ENCODE data around the gene VSTM2B.
"Not testable (repeated sequence)": the region's sequence is repeated elsewhere in the genome, so short reads cannot be mapped to it uniquely, and the experiment has no call there.

The VSTM2B gene

DNA sequence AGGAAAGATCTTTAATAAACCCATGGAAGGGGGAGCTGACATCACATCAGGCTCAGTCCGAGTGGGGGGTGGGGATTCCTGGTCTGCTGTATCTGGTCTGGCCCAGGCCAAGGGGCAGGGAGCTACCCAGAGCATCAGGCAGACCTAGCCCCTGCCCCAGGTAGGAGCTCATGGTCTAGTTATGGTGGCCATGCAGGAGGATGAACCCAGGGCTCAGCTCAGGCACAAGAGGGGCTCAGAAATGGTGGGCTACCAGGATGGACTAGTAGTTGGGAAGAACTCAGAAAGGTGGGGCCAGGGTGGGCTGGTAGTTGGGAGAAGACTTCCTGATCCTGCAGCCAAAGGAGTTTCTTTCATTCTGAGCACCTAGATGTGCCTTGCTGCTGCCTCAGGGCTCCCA lies 14.3 kb downstream of the VSTM2B start:
- DNase-seq (no peak), ATAC-seq (no peak)
- Mint-ChIP-seq H3K9me3 (peaks cover 0 to 4% of the 10 kb centered on the region in 2 donors), H3K4me3 (no peak overlapping the region), H3K27me3 (peaks cover 16% of the 10 kb centered on the region), H3K4me1 (no peaks in the 10 kb centered on the region), H3K27ac (no peak overlapping the region)

- H3K27me3 Mint-ChIP-seq, result peaks cover 8% of the 10 kb centered on the region
- H3K27ac Mint-ChIP-seq, result no peak overlapping the region
- no peak overlapping the region for H3K4me3 Mint-ChIP-seq
- H3K9me3 Mint-ChIP-seq, result peaks cover 0 to 4% of the 10 kb centered on the region in 2 donors
- H3K4me1 Mint-ChIP-seq, result no peaks in the 10 kb centered on the region
- ATAC-seq, result no peak
- DNase-seq, result no peak
Observed at GRCh38 chr19:29541473-29542253, 15.9 kb downstream of the VSTM2B start.

- Mint-ChIP-seq H3K4me3 (no peak overlapping the region), H3K9me3 (peaks cover 0 to 4% of the 10 kb centered on the region in 2 donors), H3K4me1 (peaks cover 2% of the 10 kb centered on the region), H3K27me3 (peaks cover 12% of the 10 kb centered on the region), H3K27ac (no peak overlapping the region)
- DNase-seq (no peak), ATAC-seq (no peak)
Observed at GRCh38 chr19:29542327-29542726, 16.5 kb downstream of the VSTM2B start.

GRCh38 chr19:29542776-29543175 lies 17.0 kb downstream of the VSTM2B start:
- no peak overlapping the region for H3K4me3 Mint-ChIP-seq
- H3K9me3 Mint-ChIP-seq, result peaks cover 0 to 4% of the 10 kb centered on the region in 2 donors
- no peak for DNase-seq
- no peak overlapping the region for H3K27ac Mint-ChIP-seq
- peaks cover 16% of the 10 kb centered on the region for H3K27me3 Mint-ChIP-seq
- H3K4me1 Mint-ChIP-seq, result peaks cover 6% of the 10 kb centered on the region
- ATAC-seq, result no peak

DNA sequence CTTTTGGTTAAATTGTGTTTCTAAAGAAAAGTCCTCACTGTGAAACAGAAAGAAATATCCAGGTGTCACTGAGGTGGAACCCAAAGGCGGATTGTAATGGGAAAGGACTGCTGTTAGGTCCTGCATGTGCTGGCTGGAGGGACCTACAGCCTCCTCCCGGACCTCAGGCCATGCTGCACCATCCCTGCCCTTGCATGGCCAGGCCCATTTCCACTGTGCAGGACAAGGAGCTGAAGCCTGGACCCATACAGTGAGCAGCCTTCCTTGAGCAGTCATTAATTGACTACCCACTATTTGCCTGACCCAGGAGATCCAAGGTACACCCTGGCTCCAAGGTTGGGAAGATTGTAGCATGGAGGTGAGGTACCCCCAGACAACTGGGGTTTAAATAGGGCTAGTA lies 17.6 kb downstream of the VSTM2B start:
- Mint-ChIP-seq H3K27me3 (peaks cover 16% of the 10 kb centered on the region), H3K4me3 (no peak overlapping the region), H3K27ac (no peak overlapping the region), H3K4me1 (peaks cover 6% of the 10 kb centered on the region), H3K9me3 (peaks cover 0 to 4% of the 10 kb centered on the region in 2 donors)
- DNase-seq, result no peak
- no peak for ATAC-seq

DNA sequence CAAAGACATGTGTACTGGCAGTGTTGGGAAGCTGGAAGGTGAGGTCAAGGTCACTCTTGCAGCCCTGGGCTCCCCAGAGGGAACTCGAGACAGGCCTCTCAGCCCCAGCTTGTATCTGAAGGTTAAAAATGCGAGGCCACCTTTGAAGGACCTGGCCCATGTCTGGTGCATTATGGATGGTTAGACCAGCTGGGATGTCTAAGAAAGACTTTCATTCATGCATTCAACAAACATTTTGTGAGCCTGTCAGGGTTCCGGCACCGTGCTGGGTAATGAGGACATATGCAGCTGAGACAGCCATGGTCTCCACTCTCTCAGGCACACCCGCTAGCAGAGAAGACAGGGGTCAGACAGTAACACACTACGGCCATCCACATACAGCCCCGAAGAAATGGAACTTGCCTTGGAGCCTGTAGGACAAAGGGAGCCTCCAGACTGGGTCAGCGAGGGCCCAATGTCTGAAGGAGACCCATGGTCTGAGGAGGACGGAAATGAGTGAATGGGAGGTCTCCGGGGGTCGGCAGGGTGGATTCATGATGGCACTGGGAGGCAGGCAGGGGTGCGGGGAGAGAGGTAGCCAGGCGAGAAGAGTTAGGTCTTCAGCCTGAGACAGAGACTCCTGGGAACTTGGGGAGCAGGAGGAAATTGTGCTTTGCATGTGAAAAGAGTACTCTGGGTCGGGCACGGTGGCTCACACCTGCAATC lies 19.0 kb downstream of the VSTM2B start:
- ATAC-seq, result no peak
- Mint-ChIP-seq H3K27me3 (peaks cover 25% of the 10 kb centered on the region), H3K9me3 (peaks cover 0 to 4% of the 10 kb centered on the region in 2 donors)

GRCh38 chr19:29545447-29545846 lies 19.7 kb downstream of the VSTM2B start:
- H3K4me1 Mint-ChIP-seq, H3K9me3 Mint-ChIP-seq, ATAC-seq, H3K4me3 Mint-ChIP-seq, DNase-seq, H3K27ac Mint-ChIP-seq: not testable (repeated sequence)
- peaks cover 27% of the 10 kb centered on the region for H3K27me3 Mint-ChIP-seq

More for the DNA sequence above, 19.0 kb downstream of the VSTM2B start:
- H3K27ac Mint-ChIP-seq, result no peak overlapping the region
- no peak overlapping the region for H3K4me3 Mint-ChIP-seq
- H3K4me1 Mint-ChIP-seq, result peaks cover 6% of the 10 kb centered on the region
- no peak for DNase-seq

- Mint-ChIP-seq H3K9me3 (peaks cover 0 to 4% of the 10 kb centered on the region in 2 donors), H3K4me1 (peaks cover 6% of the 10 kb centered on the region), H3K27ac (no peak overlapping the region), H3K4me3 (no peak overlapping the region), H3K27me3 (peaks cover 27% of the 10 kb centered on the region)
- no peak for DNase-seq
- no peak for ATAC-seq
Observed at GRCh38 chr19:29545866-29546582, 20.2 kb downstream of the VSTM2B start.

DNA sequence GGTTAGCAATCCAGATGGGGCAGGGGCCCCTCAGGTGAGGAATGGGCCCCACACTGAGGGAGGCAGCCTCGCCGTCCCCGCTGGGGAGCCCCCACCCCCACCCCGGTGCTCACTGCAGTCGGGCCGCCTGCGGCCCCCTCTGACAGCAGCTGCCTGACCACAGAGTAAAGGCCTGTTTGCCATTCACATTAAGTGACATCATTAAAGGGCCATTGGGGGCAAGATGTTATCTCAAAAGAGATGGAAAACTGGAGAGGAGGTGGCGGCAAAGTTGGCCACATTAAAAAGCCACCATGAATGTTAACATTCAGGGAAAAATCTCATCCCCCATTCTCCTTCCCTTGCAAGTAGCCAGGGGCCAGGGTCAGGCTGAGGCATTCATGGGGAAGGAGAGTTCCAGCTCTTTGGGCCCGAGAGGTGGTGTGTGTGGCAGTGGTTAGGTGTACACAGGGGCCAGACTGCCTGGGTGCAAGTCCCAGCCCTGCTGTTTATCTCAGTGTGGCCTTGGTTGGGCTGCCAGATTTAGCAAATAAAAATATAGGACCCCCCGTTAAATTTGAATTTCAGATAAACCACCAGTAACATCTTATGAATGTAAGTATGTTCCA lies 20.9 kb downstream of the VSTM2B start:
- ATAC-seq (no peak), DNase-seq (no peak)
- peaks cover 0 to 4% of the 10 kb centered on the region in 2 donors for H3K9me3 Mint-ChIP-seq
- H3K4me1 Mint-ChIP-seq, result peaks cover 6% of the 10 kb centered on the region
- peaks cover 27% of the 10 kb centered on the region for H3K27me3 Mint-ChIP-seq
- H3K27ac Mint-ChIP-seq, result no peak overlapping the region
- H3K4me3 Mint-ChIP-seq, result no peak overlapping the region

DNA sequence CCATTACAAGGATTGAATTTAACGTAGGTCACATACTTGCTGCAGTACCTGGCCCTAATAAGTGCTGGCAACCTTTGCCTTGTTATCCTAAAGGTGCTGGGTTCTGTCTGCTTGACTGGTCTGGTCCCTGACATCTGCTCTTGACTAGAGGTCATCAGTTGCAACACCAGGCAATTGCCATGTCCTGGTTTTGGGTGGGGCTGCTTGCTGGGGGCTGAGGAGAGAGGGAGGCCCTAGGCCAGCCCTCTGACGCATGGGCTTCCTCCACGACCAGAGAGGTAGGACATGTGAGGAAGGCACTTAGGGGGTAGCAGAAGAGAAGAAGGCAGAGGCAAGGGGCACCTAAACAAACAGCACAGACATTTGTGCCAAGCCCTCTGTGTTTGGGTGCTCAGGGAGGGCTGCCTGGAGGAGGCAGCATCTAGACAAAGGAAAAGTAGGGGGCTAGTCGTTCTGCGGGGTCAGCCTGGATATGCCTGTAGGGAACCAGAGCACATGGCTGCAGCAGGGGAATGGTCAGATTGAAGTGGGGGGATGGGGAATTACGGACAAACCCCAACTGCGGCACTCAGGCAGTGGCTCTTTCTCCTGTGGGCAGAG lies 21.7 kb downstream of the VSTM2B start:
- H3K4me1 Mint-ChIP-seq, result peaks cover 6% of the 10 kb centered on the region
- peak overlapping the region in 1 of 2 donors; percentile 74 for H3K27ac Mint-ChIP-seq
- H3K27me3 Mint-ChIP-seq, result peaks cover 27% of the 10 kb centered on the region
- H3K9me3 Mint-ChIP-seq, result peaks cover 0 to 4% of the 10 kb centered on the region in 2 donors
- DNase-seq (no peak), ATAC-seq (no peak)
- H3K4me3 Mint-ChIP-seq, result no peak overlapping the region

- ATAC-seq, result no peak
- no peak for DNase-seq
- peaks cover 29% of the 10 kb centered on the region for H3K27me3 Mint-ChIP-seq
- no peak overlapping the region for H3K27ac Mint-ChIP-seq
- H3K4me3 Mint-ChIP-seq, result no peak overlapping the region
- H3K9me3 Mint-ChIP-seq, result peaks cover 1 to 4% of the 10 kb centered on the region in 2 donors
- peaks cover 6% of the 10 kb centered on the region for H3K4me1 Mint-ChIP-seq
Observed at GRCh38 chr19:29547981-29548380, 22.2 kb downstream of the VSTM2B start.

DNA sequence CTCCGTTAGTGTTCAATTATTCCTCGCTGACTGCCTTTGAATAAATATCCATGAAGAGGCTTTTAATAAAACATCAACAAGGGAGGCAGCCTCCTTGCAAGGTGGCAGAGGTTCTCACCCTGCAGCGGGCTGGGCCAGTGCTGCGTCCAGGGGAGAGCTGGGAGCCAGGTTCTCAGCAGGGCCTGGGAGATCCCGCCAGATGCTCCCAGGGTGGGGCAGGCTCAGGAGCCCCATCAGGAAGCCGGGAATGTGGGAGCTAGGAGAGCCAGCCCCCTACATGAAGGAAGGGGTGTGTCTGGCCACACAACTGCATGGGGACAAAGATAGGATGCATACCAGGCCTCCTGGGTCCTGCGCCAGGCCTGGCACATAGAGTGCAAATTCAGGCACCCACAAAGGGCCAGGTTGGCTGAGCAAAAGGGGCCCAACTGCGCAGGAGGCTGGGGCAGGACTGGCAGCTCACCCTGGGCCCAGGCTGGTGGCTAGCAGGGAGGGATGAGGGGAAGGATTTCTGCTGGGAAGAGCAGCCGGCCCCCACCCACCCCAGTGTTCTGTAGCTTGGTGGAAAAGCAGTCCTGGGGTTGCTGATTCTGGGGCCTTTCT lies 22.8 kb downstream of the VSTM2B start:
- peaks cover 35% of the 10 kb centered on the region for H3K27me3 Mint-ChIP-seq
- H3K27ac Mint-ChIP-seq, result no peak overlapping the region
- H3K9me3 Mint-ChIP-seq, result peaks cover 7% of the 10 kb centered on the region in 2 donors
- H3K4me1 Mint-ChIP-seq, result peaks cover 6% of the 10 kb centered on the region
- no peak for ATAC-seq
- H3K4me3 Mint-ChIP-seq, result no peak overlapping the region
- DNase-seq, result no peak

- H3K4me3 Mint-ChIP-seq, result no peak overlapping the region
- peaks cover 43% of the 10 kb centered on the region for H3K27me3 Mint-ChIP-seq
- DNase-seq (no peak), ATAC-seq (no peak)
- peaks cover 6% of the 10 kb centered on the region for H3K4me1 Mint-ChIP-seq
- H3K9me3 Mint-ChIP-seq, result peaks cover 14 to 15% of the 10 kb centered on the region in 2 donors
- H3K27ac Mint-ChIP-seq, result no peak overlapping the region
Observed at GRCh38 chr19:29549105-29550070, 23.6 kb downstream of the VSTM2B start.

DNA sequence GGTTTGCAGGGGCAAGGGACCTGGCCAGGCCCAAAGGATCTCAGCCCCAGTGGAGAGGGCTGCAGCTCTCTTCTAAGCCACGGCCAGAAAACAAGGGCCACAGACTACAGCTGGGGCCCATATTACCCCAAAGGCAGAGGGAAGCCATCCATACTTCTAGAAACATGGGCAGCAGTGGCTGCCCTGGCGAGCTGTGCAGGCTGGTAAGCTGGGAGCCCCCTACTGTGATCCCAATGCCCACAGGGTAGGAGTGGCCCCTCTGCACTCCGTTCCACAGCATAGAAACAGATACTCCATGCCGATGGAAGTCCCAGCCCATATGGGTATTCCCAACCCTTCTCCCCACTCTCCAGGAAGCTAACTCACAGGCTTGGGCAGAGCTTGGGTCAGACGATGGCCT lies 25.1 kb downstream of the VSTM2B start:
- no peak for ATAC-seq
- DNase-seq, result no peak
- Mint-ChIP-seq H3K4me3 (no peak overlapping the region), H3K27ac (no peak overlapping the region), H3K27me3 (peaks cover 58% of the 10 kb centered on the region), H3K9me3 (peaks cover 14 to 30% of the 10 kb centered on the region in 2 donors), H3K4me1 (peaks cover 6% of the 10 kb centered on the region)
